OCI-LY3 (cell line): ENCODE data around the gene SNX25.

ENCODE experiments used
- H2AFZ ChIP-seq: fragments of 200-600, 300-600 bp; shearing (Covaris generic); 2 replicates; pipeline ENCODE4 v1.6.0; 2014; ENCODE audit warnings: antibody characterized with exemption, low read depth, low read length
- H3K27ac ChIP-seq: fragments of 200-600, 300-600 bp; sonication (generic); 2 replicates; pipeline ENCODE4 v1.5.1; 2014; ENCODE audit warnings: mild to moderate bottlenecking, low read length, moderate library complexity, mixed read lengths
- H3K27me3 ChIP-seq: fragments of 200-600, 300-600 bp; sonication (generic); 2 replicates; pipeline ENCODE4 v1.6.1; 2014; ENCODE audit warnings: low read depth, low read length, mixed read lengths
- H3K36me3 ChIP-seq: fragments of 200-600, 300-600 bp; sonication (generic); replicated peaks from 2 replicates; pipeline ENCODE3; 2014; ENCODE audit warnings: low read depth, low read length, mixed read lengths
- H3K4me1 ChIP-seq: fragments of 300-600, 200-600 bp; sonication (generic); 2 replicates; pipeline ENCODE4 v1.6.1; 2014; ENCODE audit warnings: low read length, mixed read lengths
- H3K4me2 ChIP-seq: fragments of 200-600, 300-600 bp; sonication (generic); 2 replicates; pipeline ENCODE4 v1.6.1; 2014; ENCODE audit warnings: low read length, mixed read lengths
- H3K4me3 ChIP-seq: fragments of 300-600, 200-600 bp; sonication (generic); 2 replicates; pipeline ENCODE4 v1.5.1; 2014; ENCODE audit warnings: antibody characterized with exemption, mild to moderate bottlenecking, low read length, moderate library complexity
- H3K79me2 ChIP-seq: fragments of 300-600, 200-600 bp; shearing (Covaris generic); 2 replicates; pipeline ENCODE4 v1.6.1; 2014; ENCODE audit warnings: mild to moderate bottlenecking, low read length, mixed read lengths
- H3K9ac ChIP-seq: fragments of 300-600, 200-600 bp; shearing (Covaris generic); 2 replicates; pipeline ENCODE4 v1.6.0; 2014; ENCODE audit warnings: mild to moderate bottlenecking, low read length, moderate library complexity
- H3K9me3 ChIP-seq: fragments of 200-600, 300-600 bp; shearing (Covaris generic); 2 replicates; pipeline ENCODE4 v1.6.1; 2014; ENCODE audit warnings: low read length, mixed read lengths; ENCODE audit not compliant: insufficient read depth
- H4K20me1 ChIP-seq: fragments of 200-600, 300-600 bp; sonication (generic); 2 replicates; pipeline ENCODE4 v1.6.1; 2016; ENCODE audit warnings: low read length, mixed read lengths; ENCODE audit not compliant: insufficient read depth
- EZH2phosphoT487 ChIP-seq: fragments of 200-600 bp; shearing (Covaris generic); IDR thresholded peaks from 2 replicates; pipeline ENCODE4 v1.6.1; 2018; ENCODE audit warnings: antibody characterized with exemption, mixed run types, low read depth
- TF ChIP-seq, protein P1 (sequence below): fragments of 200-600, 300-600 bp; sonication (generic); IDR thresholded peaks from 2 replicates; pipeline ENCODE4 v1.5.1; 2014; ENCODE audit warnings: antibody characterized with exemption, low read length, low read depth

The SNX25 gene

DNA sequence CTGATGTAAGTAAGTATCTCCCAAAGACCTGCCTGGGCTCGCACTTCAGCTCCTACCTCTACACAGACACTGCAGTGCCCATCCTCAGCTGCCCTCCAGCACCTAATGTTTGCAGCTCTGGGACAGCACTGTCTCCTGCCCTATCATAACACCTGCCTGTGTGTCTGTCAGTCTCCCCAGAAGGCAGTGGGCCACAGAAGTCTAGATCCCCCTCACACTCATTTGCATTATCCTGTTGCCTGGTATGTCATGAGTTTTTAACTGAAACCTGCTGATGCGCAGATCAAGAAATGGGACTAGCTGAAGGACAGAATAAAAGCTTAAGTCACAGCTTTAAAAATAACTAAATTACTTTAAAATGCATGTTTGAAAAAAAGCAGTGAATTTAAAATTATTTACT lies 143.3 kb downstream of the SNX25 start:
- H3K79me2 ChIP-seq: no peaks in the 10 kb centered on the region
- peak overlapping the region; percentile 56 for H3K4me2 ChIP-seq
- no peaks in the 10 kb centered on the region for H3K27me3 ChIP-seq
- no peak overlapping the region for H3K4me3 ChIP-seq
- H2AFZ ChIP-seq: no peak overlapping the region
- H4K20me1 ChIP-seq: no peaks in the 10 kb centered on the region
- peak overlapping the region; percentile 100 for H3K27ac ChIP-seq
- TF ChIP-seq, protein P1, sequence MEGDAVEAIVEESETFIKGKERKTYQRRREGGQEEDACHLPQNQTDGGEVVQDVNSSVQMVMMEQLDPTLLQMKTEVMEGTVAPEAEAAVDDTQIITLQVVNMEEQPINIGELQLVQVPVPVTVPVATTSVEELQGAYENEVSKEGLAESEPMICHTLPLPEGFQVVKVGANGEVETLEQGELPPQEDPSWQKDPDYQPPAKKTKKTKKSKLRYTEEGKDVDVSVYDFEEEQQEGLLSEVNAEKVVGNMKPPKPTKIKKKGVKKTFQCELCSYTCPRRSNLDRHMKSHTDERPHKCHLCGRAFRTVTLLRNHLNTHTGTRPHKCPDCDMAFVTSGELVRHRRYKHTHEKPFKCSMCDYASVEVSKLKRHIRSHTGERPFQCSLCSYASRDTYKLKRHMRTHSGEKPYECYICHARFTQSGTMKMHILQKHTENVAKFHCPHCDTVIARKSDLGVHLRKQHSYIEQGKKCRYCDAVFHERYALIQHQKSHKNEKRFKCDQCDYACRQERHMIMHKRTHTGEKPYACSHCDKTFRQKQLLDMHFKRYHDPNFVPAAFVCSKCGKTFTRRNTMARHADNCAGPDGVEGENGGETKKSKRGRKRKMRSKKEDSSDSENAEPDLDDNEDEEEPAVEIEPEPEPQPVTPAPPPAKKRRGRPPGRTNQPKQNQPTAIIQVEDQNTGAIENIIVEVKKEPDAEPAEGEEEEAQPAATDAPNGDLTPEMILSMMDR: no peak
- no peak for TF ChIP-seq EZH2phosphoT487
- H3K36me3 ChIP-seq: peaks cover 19% of the 10 kb centered on the region
- H3K4me1 ChIP-seq: peaks cover 54% of the 10 kb centered on the region
- H3K9me3 ChIP-seq: no peaks in the 10 kb centered on the region
- H3K9ac ChIP-seq: peak overlapping the region; percentile 70; the same call in 1 of the 2 replicates

DNA sequence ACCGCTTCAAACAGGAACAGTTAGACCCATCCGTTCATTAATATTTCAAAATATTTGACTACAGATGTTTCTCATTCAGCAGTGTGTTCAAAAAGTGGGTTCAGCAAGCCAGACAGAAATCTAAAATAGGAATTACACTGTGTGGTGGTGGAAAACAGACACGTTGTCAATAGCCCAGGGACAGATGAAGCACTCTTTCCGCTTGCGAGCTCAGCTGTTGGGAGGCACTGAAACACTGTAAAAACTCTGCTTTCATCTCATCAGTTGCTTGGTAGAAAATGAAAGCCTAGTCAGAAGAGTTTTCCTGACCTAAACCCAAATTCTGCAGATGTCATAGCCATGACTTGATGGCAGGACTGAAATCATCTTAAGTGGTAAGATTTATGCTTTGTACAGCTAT lies 147.8 kb downstream of the SNX25 start:
- Histone ChIP-seq H3K9ac (no peak overlapping the region), H3K36me3 (peaks cover 8% of the 10 kb centered on the region), H3K4me3 (no peak overlapping the region), H3K4me2 (no peak overlapping the region), H3K27ac (peak overlapping the region; percentile 44), H3K79me2 (no peaks in the 10 kb centered on the region), H4K20me1 (no peaks in the 10 kb centered on the region), H3K4me1 (peaks cover 39% of the 10 kb centered on the region), H3K27me3 (no peaks in the 10 kb centered on the region), H2AFZ (no peak overlapping the region), H3K9me3 (no peaks in the 10 kb centered on the region)
- TF ChIP-seq EZH2phosphoT487: no peak
- TF ChIP-seq, protein P1: no peak

DNA sequence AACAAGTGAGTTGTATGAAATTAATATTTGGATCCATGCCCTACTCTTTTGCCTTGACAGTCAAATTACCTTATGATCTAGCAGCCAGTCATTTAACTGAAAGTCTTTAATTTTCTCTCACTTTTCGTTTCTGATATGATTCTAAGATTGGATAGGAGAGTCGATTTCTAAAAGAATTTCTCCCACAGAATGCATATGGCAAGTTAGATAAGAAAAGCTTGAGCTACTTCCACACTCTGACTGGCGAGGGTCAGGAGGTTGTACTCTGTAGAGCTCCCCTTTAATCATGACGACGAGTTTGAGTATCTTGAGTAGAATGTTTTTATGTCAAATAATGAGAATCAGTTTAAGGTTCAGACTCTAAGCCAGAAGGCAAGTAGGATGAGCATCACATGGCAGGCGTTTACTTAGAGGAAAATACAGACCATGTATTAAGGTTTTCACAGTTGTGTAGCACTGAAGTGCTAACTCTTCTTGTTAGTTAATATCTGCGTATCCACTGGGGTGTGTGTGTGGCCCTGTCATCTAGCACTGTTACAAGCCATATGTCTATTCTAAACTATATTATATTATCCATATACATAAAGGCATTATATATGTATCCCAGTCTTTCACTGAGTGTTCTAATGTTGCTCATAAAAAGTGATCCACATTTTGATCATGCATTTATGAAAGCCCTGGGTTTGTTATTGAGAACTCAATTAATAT lies 148.5 kb downstream of the SNX25 start:
- Histone ChIP-seq H3K4me2 (no peak overlapping the region), H3K4me3 (no peak overlapping the region)
- no peak for TF ChIP-seq EZH2phosphoT487
- TF ChIP-seq, protein P1: no peak

DNA sequence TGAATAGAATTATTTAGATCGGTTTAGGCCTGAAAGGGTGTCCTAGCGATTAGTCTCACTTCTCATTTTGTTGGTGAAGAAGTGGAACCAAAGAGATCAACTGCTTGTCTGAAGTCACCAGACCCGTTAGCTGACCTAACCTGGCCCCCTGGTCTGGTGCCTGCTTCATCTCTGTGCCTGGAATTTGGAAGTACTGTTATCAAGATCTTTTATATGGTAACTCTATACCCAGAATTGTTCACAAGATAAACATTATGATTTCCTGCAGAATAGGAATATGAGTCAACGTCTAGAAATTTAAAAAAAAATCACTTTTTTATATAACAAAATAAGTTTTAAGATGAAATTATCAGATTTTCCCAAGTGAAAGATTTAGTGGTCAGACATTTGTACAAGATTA lies 149.1 kb downstream of the SNX25 start:
- Histone ChIP-seq H3K27me3 (no peaks in the 10 kb centered on the region), H3K9ac (no peak overlapping the region), H3K9me3 (no peaks in the 10 kb centered on the region), H4K20me1 (no peaks in the 10 kb centered on the region), H3K4me1 (peaks cover 26% of the 10 kb centered on the region), H3K4me2 (peak overlapping the region; percentile 17; the same call in 1 of the 2 replicates), H3K4me3 (no peak overlapping the region), H3K79me2 (no peaks in the 10 kb centered on the region), H3K36me3 (peaks cover 8% of the 10 kb centered on the region), H3K27ac (no peak overlapping the region), H2AFZ (no peak overlapping the region)
- TF ChIP-seq, protein P1: no peak
- TF ChIP-seq EZH2phosphoT487: no peak

More for the DNA sequence above, 148.5 kb downstream of the SNX25 start:
- Histone ChIP-seq H3K9me3 (no peaks in the 10 kb centered on the region), H3K27me3 (no peaks in the 10 kb centered on the region), H3K79me2 (no peaks in the 10 kb centered on the region), H4K20me1 (no peaks in the 10 kb centered on the region), H3K27ac (peak overlapping the region; percentile 44; the same call in 1 of the 2 replicates), H3K9ac (no peak overlapping the region), H3K36me3 (peaks cover 8% of the 10 kb centered on the region), H2AFZ (no peak overlapping the region), H3K4me1 (peaks cover 32% of the 10 kb centered on the region)
